Neural cell (in vitro differentiated cells): ENCODE data around the gene GDA. TPM values are rescaled to one million over a fixed set of nuclear protein-coding genes. Genes with fewer than 3 reads are reported as not detected.

Source experiments
- H2AFZ ChIP-seq: fragments of 200-600, 300-800 bp; sonication (generic), shearing (Covaris generic); 2 replicates; pipeline ENCODE4 v1.6.0; 2014; ENCODE audit warnings: low read depth, mild to moderate bottlenecking, antibody characterized with exemption, low read length, moderate library complexity
- H3F3A ChIP-seq: fragments of 200-600 bp; shearing (Covaris generic); 2 replicates; pipeline ENCODE4 v1.6.1; 2016; ENCODE audit warnings: mild to moderate bottlenecking, moderate library complexity, mixed read lengths, antibody characterized with exemption, low read length; ENCODE audit not compliant: insufficient read depth, poor library complexity, severe bottlenecking
- H3K27ac ChIP-seq: fragments of 200-600, 300-800 bp; sonication (generic), shearing (Covaris generic); 2 replicates; pipeline ENCODE4 v1.5.1; 2014; ENCODE audit warnings: mild to moderate bottlenecking, low read length, moderate library complexity
- H3K27me3 ChIP-seq: fragments of 300-800, 200-600 bp; sonication (generic), shearing (Covaris generic); 2 replicates; pipeline ENCODE4 v1.6.0; 2014; ENCODE audit warnings: mild to moderate bottlenecking, low read depth, low read length, moderate library complexity; ENCODE audit not compliant: insufficient read depth
- H3K36me3 ChIP-seq: fragments of 300-800, 200-600 bp; sonication (generic), shearing (Covaris generic); 2 replicates; pipeline ENCODE4 v1.5.1; 2014; ENCODE audit warnings: mild to moderate bottlenecking, antibody characterized with exemption, low read length, moderate library complexity; ENCODE audit not compliant: insufficient read depth
- H3K4me2 ChIP-seq: fragments of 300-800, 200-600 bp; sonication (generic), shearing (Covaris generic); 2 replicates; pipeline ENCODE4 v1.6.0; 2014; ENCODE audit warnings: mild to moderate bottlenecking, low read length
- H3K4me3 ChIP-seq: fragments of 300-800, 200-600 bp; sonication (generic), shearing (Covaris generic); 2 replicates; pipeline ENCODE4 v1.5.1; 2014; ENCODE audit warnings: mild to moderate bottlenecking, low read length, moderate library complexity
- H3K79me2 ChIP-seq: fragments of 200-600 bp; shearing (Covaris generic); replicated peaks from 2 replicates; pipeline ENCODE4 v1.6.0; 2014; ENCODE audit warnings: mild to moderate bottlenecking, low read length, moderate library complexity; ENCODE audit not compliant: insufficient read depth
- H3K9ac ChIP-seq: fragments of 300-800, 200-600 bp; sonication (generic), shearing (Covaris generic); 2 replicates; pipeline ENCODE4 v1.6.1; 2016; ENCODE audit warnings: mild to moderate bottlenecking, low read length, mixed read lengths
- H3K9me2 ChIP-seq: fragments of 200-600 bp; shearing (Covaris generic); 2 replicates; pipeline ENCODE4 v1.6.1; 2016; ENCODE audit warnings: mild to moderate bottlenecking, low read length, mixed read lengths; ENCODE audit not compliant: insufficient read depth
- H3K9me3 ChIP-seq: fragments of 200-600, 300-800 bp; sonication (generic), shearing (Covaris generic); 2 replicates; pipeline ENCODE4 v1.6.1; 2016; ENCODE audit warnings: mild to moderate bottlenecking, mixed run types, low read length, moderate library complexity, mixed read lengths
- H4K20me1 ChIP-seq: fragments of 200-600 bp; shearing (Covaris generic); 2 replicates; pipeline ENCODE4 v1.6.1; 2016; ENCODE audit warnings: mild to moderate bottlenecking, mixed run types; ENCODE audit not compliant: insufficient read depth
- CTCF ChIP-seq: fragments of 450-650 bp; IDR thresholded peaks from 2 replicates; pipeline ENCODE4 v1.5.1; 2014; ENCODE audit warnings: antibody characterized with exemption, mild to moderate bottlenecking, moderate library complexity; ENCODE audit not compliant: poor library complexity, severe bottlenecking
- EP300 ChIP-seq: fragments of 450-650 bp; conservative IDR thresholded peaks from 2 replicates; pipeline ENCODE4 v1.6.1; 2014; ENCODE audit warnings: antibody characterized with exemption, mild to moderate bottlenecking, moderate library complexity; ENCODE audit not compliant: poor library complexity, severe bottlenecking
- EZH2 ChIP-seq: fragments of 200-600, 300-800 bp; shearing (Covaris generic), sonication (generic); IDR thresholded peaks from 2 replicates; pipeline ENCODE4 v1.6.1; 2014; ENCODE audit warnings: antibody characterized with exemption, low read length, borderline replicate concordance, mild to moderate bottlenecking; ENCODE audit not compliant: insufficient read depth, poor library complexity, severe bottlenecking
- MXI1 ChIP-seq: fragments of 450-650 bp; conservative IDR thresholded peaks from 2 replicates; pipeline ENCODE4 v1.6.1; 2014; ENCODE audit warnings: antibody characterized with exemption, mild to moderate bottlenecking; ENCODE audit not compliant: poor library complexity, severe bottlenecking
- POLR2AphosphoS5 ChIP-seq: IDR thresholded peaks from 2 replicates; pipeline ENCODE4 v1.6.1; 2012
- RAD21 ChIP-seq: fragments of 450-650 bp; conservative IDR thresholded peaks from 2 replicates; pipeline ENCODE4 v1.6.1; 2014; ENCODE audit warnings: antibody characterized with exemption, mild to moderate bottlenecking, moderate library complexity
- REST ChIP-seq: IDR thresholded peaks from 2 replicates; pipeline ENCODE4 v1.6.1; 2012; ENCODE audit warnings: borderline replicate concordance
- SMC3 ChIP-seq: fragments of 450-650 bp; conservative IDR thresholded peaks from 2 replicates; pipeline ENCODE4 v1.6.1; 2014; ENCODE audit warnings: antibody characterized with exemption, mild to moderate bottlenecking, moderate library complexity; ENCODE audit not compliant: poor library complexity
- TAF1 ChIP-seq: IDR thresholded peaks from 2 replicates; pipeline ENCODE4 v1.6.1; 2012; ENCODE audit warnings: low read depth
- polyA plus RNA-seq: library from polyadenylated mRNA; depleted of rRNA; stranded (reverse); fragments of >200 nt; gene quantifications from 2 replicates; pipeline ENCODE4 v1.2.3, GENCODE V29; 2014

GDA gene
- polyA plus RNA-seq, 1 donor from 2014 or later: 0.26 TPM

- TF ChIP-seq SMC3: no peak
- no peak for TF ChIP-seq RAD21
- no peak for TF ChIP-seq EZH2
- no peak for TF ChIP-seq TAF1
- TF ChIP-seq REST: no peak
- TF ChIP-seq CTCF: no peak
- no peak for TF ChIP-seq POLR2AphosphoS5
- no peak for TF ChIP-seq MXI1
- Histone ChIP-seq H3K9ac (no peak overlapping the region), H3K27me3 (no peaks in the 10 kb centered on the region), H3K79me2 (no peaks in the 10 kb centered on the region), H3K36me3 (no peaks in the 10 kb centered on the region), H3F3A (no peaks in the 10 kb centered on the region), H3K27ac (no peak overlapping the region), H4K20me1 (no peaks in the 10 kb centered on the region), H3K9me3 (no peaks in the 10 kb centered on the region), H2AFZ (no peak overlapping the region), H3K4me2 (no peak overlapping the region), H3K9me2 (no peaks in the 10 kb centered on the region), H3K4me3 (no peak overlapping the region)
Observed at GRCh38 chr9:72168075-72168474, 18.8 kb downstream of the GDA start.

GRCh38 chr9:72169178-72169577 is 19.9 kb downstream of the GDA start:
- Histone ChIP-seq H3K4me3 (no peak overlapping the region), H3K9ac (no peak overlapping the region), H2AFZ (no peak overlapping the region), H3K27me3 (no peaks in the 10 kb centered on the region), H3K9me2 (no peaks in the 10 kb centered on the region), H3K36me3 (no peaks in the 10 kb centered on the region), H3K4me2 (no peak overlapping the region), H4K20me1 (no peaks in the 10 kb centered on the region), H3K27ac (no peak overlapping the region), H3F3A (no peaks in the 10 kb centered on the region), H3K79me2 (no peaks in the 10 kb centered on the region), H3K9me3 (no peaks in the 10 kb centered on the region)
- TF ChIP-seq REST: no peak
- no peak for TF ChIP-seq SMC3
- no peak for TF ChIP-seq RAD21
- no peak for TF ChIP-seq EZH2
- no peak for TF ChIP-seq MXI1
- no peak for TF ChIP-seq CTCF
- no peak for TF ChIP-seq EP300
- TF ChIP-seq POLR2AphosphoS5: no peak
- TF ChIP-seq TAF1: no peak
